ENCODE data around the gene INPP5A. TPM values are rescaled to one million over a fixed set of nuclear protein-coding genes. Genes with fewer than 3 reads are reported as not detected.

INPP5A gene
- total and polyA plus RNA-seq, 2 of the 13 experiments (the other 11 are each of a cell fraction or from before 2014, with no cell fraction given) = 17.5 to 37.9 TPM

GRCh38 chr10:132654708-132655661 lies 117.4 kb downstream of the INPP5A start (continued):
- TF ChIP-seq, protein P1, sequence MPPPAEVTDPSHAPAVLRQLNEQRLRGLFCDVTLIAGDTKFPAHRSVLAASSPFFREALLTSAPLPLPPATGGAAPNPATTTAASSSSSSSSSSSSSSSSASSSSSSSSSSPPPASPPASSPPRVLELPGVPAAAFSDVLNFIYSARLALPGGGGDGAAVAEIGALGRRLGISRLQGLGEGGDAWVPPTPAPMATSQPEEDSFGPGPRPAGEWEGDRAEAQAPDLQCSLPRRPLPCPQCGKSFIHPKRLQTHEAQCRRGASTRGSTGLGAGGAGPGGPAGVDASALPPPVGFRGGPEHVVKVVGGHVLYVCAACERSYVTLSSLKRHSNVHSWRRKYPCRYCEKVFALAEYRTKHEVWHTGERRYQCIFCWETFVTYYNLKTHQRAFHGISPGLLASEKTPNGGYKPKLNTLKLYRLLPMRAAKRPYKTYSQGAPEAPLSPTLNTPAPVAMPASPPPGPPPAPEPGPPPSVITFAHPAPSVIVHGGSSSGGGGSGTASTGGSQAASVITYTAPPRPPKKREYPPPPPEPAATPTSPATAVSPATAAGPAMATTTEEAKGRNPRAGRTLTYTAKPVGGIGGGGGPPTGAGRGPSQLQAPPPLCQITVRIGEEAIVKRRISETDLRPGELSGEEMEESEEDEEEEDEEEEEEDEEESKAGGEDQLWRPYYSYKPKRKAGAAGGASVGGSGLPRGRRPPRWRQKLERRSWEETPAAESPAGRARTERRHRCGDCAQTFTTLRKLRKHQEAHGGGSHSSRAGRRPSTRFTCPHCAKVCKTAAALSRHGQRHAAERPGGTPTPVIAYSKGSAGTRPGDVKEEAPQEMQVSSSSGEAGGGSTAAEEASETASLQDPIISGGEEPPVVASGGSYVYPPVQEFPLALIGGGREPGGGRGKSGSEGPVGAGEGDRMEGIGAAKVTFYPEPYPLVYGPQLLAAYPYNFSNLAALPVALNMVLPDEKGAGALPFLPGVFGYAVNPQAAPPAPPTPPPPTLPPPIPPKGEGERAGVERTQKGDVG (CRISPR knock-in tag; IDR thresholded peaks at IDR 0.05; ENCODE audit: borderline replicate concordance) = 0 out of 2 replicates have a peak, but pooled peaks have one; percentile 28
- TF ChIP-seq SMYD3 (CRISPR knock-in tag; IDR thresholded peaks at IDR 0.05) (no peak), ZNF160 (CRISPR knock-in tag; IDR thresholded peaks at IDR 0.05) (no peak), MIER3 (CRISPR knock-in tag; IDR thresholded peaks at IDR 0.05; ENCODE audit: borderline replicate concordance) (no peak), ZBTB7B (CRISPR knock-in tag; IDR thresholded peaks at IDR 0.05) (0 out of 2 replicates have a peak, but pooled peaks have one; percentile 61), ZNF703 (CRISPR knock-in tag; IDR thresholded peaks at IDR 0.05; ENCODE audit: borderline replicate concordance) (0 out of 2 replicates have a peak, but pooled peaks have one; percentile 24), ZNF879 (CRISPR knock-in tag; IDR thresholded peaks at IDR 0.05) (no peak), TEAD2 (CRISPR knock-in tag; IDR thresholded peaks at IDR 0.05) (no peak), HOXA3 (CRISPR knock-in tag; IDR thresholded peaks at IDR 0.05) (peak; percentile 12; the same call in 1 of the 2 replicates), ZNF619 (CRISPR knock-in tag; IDR thresholded peaks at IDR 0.05) (0 out of 2 replicates have a peak, but pooled peaks have one; percentile 29), HMG20A (CRISPR knock-in tag; IDR thresholded peaks at IDR 0.05; ENCODE audit: borderline replicate concordance) (no peak), ETV5 (CRISPR knock-in tag; IDR thresholded peaks at IDR 0.05; ENCODE audit: borderline replicate concordance) (peak; percentile 31; the same call in 1 of the 2 replicates)
- TF ChIP-seq, protein P2, sequence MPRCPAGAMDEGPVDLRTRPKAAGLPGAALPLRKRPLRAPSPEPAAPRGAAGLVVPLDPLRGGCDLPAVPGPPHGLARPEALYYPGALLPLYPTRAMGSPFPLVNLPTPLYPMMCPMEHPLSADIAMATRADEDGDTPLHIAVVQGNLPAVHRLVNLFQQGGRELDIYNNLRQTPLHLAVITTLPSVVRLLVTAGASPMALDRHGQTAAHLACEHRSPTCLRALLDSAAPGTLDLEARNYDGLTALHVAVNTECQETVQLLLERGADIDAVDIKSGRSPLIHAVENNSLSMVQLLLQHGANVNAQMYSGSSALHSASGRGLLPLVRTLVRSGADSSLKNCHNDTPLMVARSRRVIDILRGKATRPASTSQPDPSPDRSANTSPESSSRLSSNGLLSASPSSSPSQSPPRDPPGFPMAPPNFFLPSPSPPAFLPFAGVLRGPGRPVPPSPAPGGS (CRISPR knock-in tag; IDR thresholded peaks at IDR 0.05) = 0 out of 2 replicates have a peak, but pooled peaks have one; percentile 38
- TF ChIP-seq, protein P3, sequence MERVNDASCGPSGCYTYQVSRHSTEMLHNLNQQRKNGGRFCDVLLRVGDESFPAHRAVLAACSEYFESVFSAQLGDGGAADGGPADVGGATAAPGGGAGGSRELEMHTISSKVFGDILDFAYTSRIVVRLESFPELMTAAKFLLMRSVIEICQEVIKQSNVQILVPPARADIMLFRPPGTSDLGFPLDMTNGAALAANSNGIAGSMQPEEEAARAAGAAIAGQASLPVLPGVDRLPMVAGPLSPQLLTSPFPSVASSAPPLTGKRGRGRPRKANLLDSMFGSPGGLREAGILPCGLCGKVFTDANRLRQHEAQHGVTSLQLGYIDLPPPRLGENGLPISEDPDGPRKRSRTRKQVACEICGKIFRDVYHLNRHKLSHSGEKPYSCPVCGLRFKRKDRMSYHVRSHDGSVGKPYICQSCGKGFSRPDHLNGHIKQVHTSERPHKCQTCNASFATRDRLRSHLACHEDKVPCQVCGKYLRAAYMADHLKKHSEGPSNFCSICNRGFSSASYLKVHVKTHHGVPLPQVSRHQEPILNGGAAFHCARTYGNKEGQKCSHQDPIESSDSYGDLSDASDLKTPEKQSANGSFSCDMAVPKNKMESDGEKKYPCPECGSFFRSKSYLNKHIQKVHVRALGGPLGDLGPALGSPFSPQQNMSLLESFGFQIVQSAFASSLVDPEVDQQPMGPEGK (CRISPR knock-in tag; IDR thresholded peaks at IDR 0.05) = peak; percentile 51
- TF ChIP-seq, protein P4, sequence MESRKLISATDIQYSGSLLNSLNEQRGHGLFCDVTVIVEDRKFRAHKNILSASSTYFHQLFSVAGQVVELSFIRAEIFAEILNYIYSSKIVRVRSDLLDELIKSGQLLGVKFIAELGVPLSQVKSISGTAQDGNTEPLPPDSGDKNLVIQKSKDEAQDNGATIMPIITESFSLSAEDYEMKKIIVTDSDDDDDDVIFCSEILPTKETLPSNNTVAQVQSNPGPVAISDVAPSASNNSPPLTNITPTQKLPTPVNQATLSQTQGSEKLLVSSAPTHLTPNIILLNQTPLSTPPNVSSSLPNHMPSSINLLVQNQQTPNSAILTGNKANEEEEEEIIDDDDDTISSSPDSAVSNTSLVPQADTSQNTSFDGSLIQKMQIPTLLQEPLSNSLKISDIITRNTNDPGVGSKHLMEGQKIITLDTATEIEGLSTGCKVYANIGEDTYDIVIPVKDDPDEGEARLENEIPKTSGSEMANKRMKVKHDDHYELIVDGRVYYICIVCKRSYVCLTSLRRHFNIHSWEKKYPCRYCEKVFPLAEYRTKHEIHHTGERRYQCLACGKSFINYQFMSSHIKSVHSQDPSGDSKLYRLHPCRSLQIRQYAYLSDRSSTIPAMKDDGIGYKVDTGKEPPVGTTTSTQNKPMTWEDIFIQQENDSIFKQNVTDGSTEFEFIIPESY (CRISPR knock-in tag; IDR thresholded peaks at IDR 0.05) = peak; percentile 94

Measured in HepG2 (cell line).